ENCODE results near the gene DHX15.

GRCh38 chr4:24611575-24611974 lies 27.2 kb upstream of the DHX15 start:
- TF ChIP-seq CTCF (IDR thresholded peaks at IDR 0.05) (no peak), POLR2A (IDR thresholded peaks at IDR 0.05) (no peak)
